Measurements from ENCODE around the gene CIBAR2. TPM values are rescaled to one million over a fixed set of nuclear protein-coding genes. Genes with fewer than 3 reads are reported as not detected.

Gene CIBAR2
- total RNA-seq, 2 experiments from 2014 or later: 0.50 TPM; not detected in 1

- H3K27ac ChIP-seq (ENCODE audit: low read depth, low read length, poor library complexity, severe bottlenecking): no peak overlapping the region
- no peaks in the 10 kb centered on the region for H3K36me3 ChIP-seq (ENCODE audit: insufficient read depth, low read length)
- ChIA-PET POLR2A (interaction anchor here (0.7 kb wide), 1 partner anchor 8 kb away, joined by 3 read pairs; no protein-coding TSS in a partner anchor), CTCF (ENCODE audit: unreplicated experiment) (no interaction called here)
- no peaks in the 10 kb centered on the region for H3K9me2 ChIP-seq (ENCODE audit: insufficient read depth, low read length)
- no peak overlapping the region for H3K4me3 ChIP-seq (ENCODE audit: low read depth, low read length, poor library complexity, severe bottlenecking)
- TF ChIP-seq CTCF (conservative IDR thresholded peaks at IDR 0.05; ENCODE audit: low read length) (no peak), EZH2phosphoT487 (IDR thresholded peaks at IDR 0.05; ENCODE audit: borderline replicate concordance, low read depth, low read length) (no peak)
- H4K20me1 ChIP-seq (ENCODE audit: insufficient read depth, low read length): no peaks in the 10 kb centered on the region
- no TSS peak for BruUV-seq (replicated peaks)
- H3K4me2 ChIP-seq (ENCODE audit: low read length): no peak overlapping the region
- no peaks in the 10 kb centered on the region for H3K79me2 ChIP-seq (ENCODE audit: insufficient read depth, low read depth, low read length)
- H3K4me1 ChIP-seq (ENCODE audit: insufficient read depth, low read length, poor library complexity, severe bottlenecking): peaks cover 9% of the 10 kb centered on the region
- H2AFZ ChIP-seq (ENCODE audit: low read length): no peak overlapping the region
- H3K9me3 ChIP-seq (ENCODE audit: low read length): no peaks in the 10 kb centered on the region
- intact Hi-C loops (cut with micrococcal nuclease; ENCODE audit: unreplicated experiment): no loop called here
- DNase-seq (ENCODE audit: low spot score): no peak
Measured at GRCh38 chr16:85133290-85133599, 21.0 kb upstream of the CIBAR2 start.

GRCh38 chr16:85132456-85133289, 20.4 kb upstream of the CIBAR2 start:
- no peak overlapping the region for H2AFZ ChIP-seq (ENCODE audit: low read length)
- no TSS peak for BruUV-seq (replicated peaks)
- CTCF ChIA-PET (ENCODE audit: unreplicated experiment): no interaction called here
- H3K4me1 ChIP-seq (ENCODE audit: insufficient read depth, low read length, poor library complexity, severe bottlenecking): peaks cover 9% of the 10 kb centered on the region
- TF ChIP-seq CTCF (conservative IDR thresholded peaks at IDR 0.05; ENCODE audit: low read length) (no peak), EZH2phosphoT487 (IDR thresholded peaks at IDR 0.05; ENCODE audit: borderline replicate concordance, low read depth, low read length) (no peak)
- H3K36me3 ChIP-seq (ENCODE audit: insufficient read depth, low read length): no peaks in the 10 kb centered on the region
- POLR2A ChIA-PET: interaction anchor here (0.7 kb wide), 1 partner anchor 9 kb away, joined by 3 read pairs; no protein-coding TSS in a partner anchor
- no peak overlapping the region for H3K4me3 ChIP-seq (ENCODE audit: low read depth, low read length, poor library complexity, severe bottlenecking)
- H3K27ac ChIP-seq (ENCODE audit: low read depth, low read length, poor library complexity, severe bottlenecking): no peak overlapping the region
- DNase-seq (ENCODE audit: low spot score): no peak
- H3K9me2 ChIP-seq (ENCODE audit: insufficient read depth, low read length): no peaks in the 10 kb centered on the region
- H3K4me2 ChIP-seq (ENCODE audit: low read length): no peak overlapping the region
- intact Hi-C loops (cut with micrococcal nuclease; ENCODE audit: unreplicated experiment): no loop called here
- no peaks in the 10 kb centered on the region for H3K79me2 ChIP-seq (ENCODE audit: insufficient read depth, low read depth, low read length)
- H3K9me3 ChIP-seq (ENCODE audit: low read length): no peaks in the 10 kb centered on the region
- H4K20me1 ChIP-seq (ENCODE audit: insufficient read depth, low read length): no peaks in the 10 kb centered on the region

- TF ChIP-seq EZH2phosphoT487 (IDR thresholded peaks at IDR 0.05; ENCODE audit: borderline replicate concordance, low read depth, low read length) (no peak), CTCF (conservative IDR thresholded peaks at IDR 0.05; ENCODE audit: low read length) (no peak)
- no peak overlapping the region for H3K4me2 ChIP-seq (ENCODE audit: low read length)
- H3K9me2 ChIP-seq (ENCODE audit: insufficient read depth, low read length): no peaks in the 10 kb centered on the region
- no peaks in the 10 kb centered on the region for H3K4me1 ChIP-seq (ENCODE audit: insufficient read depth, low read length, poor library complexity, severe bottlenecking)
- no peak overlapping the region for H3K4me3 ChIP-seq (ENCODE audit: low read depth, low read length, poor library complexity, severe bottlenecking)
- intact Hi-C loops (cut with micrococcal nuclease; ENCODE audit: unreplicated experiment): no loop called here
- ChIA-PET CTCF (ENCODE audit: unreplicated experiment) (no interaction called here), POLR2A (interaction anchor here (0.9 kb wide), 1 partner anchor 117 kb away, joined by 3 read pairs; no protein-coding TSS in a partner anchor)
- BruUV-seq (replicated peaks): no TSS peak
- DNase-seq (ENCODE audit: low spot score): no peak
- H4K20me1 ChIP-seq (ENCODE audit: insufficient read depth, low read length): no peaks in the 10 kb centered on the region
- no peak overlapping the region for H3K27ac ChIP-seq (ENCODE audit: low read depth, low read length, poor library complexity, severe bottlenecking)
- H3K79me2 ChIP-seq (ENCODE audit: insufficient read depth, low read depth, low read length): no peaks in the 10 kb centered on the region
- H3K36me3 ChIP-seq (ENCODE audit: insufficient read depth, low read length): no peaks in the 10 kb centered on the region
- H2AFZ ChIP-seq (ENCODE audit: low read length): no peak overlapping the region
- no peaks in the 10 kb centered on the region for H3K9me3 ChIP-seq (ENCODE audit: low read length)
Measured at GRCh38 chr16:85130705-85131028, 18.4 kb upstream of the CIBAR2 start.

Measured in OCI-LY7 (cell line).